ENCODE measurements around the gene SLC7A1.

The SLC7A1 gene

DNA sequence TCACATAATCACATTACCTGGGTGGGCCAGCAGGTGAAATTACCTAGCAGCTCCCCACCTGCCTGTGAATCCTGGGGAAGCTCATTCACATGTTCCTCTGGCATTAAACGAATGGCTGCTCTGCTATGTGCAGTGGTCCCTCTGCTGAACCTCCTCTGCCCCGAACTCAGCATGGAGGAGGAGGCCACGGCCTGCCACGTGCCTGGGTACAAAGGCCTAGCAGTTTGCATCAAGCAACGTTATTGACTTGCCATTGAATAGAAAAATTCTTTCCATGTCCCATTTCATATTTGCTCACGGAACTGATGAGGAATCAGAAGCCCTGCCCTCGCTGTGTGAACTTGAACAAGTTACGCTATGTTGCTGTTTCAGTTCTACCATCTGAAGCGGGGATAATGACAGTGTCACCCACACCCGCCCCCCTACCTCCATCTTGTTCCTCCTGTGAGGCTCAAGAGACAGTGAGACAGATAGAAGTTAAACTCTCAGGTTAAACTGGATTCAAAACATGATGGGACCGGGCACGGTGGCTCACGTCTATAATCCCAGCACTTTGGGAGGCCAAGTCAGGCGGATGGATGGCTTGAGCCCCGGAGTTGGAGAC, 25.3 kb downstream of the SLC7A1 start:
- Histone ChIP-seq H3K36me3 (ENCODE audit: control insufficient read depth in 1 of 2, insufficient read depth in 2 of 2, low read length in 2 of 2) (no peaks in the 10 kb centered on the region), H3K27ac (ENCODE audit: low read length) (no peak overlapping the region), H3K27me3 (ENCODE audit: low read depth, low read length) (no peaks in the 10 kb centered on the region), H3K4me3 (ENCODE audit: low read depth in 1 of 2, low read length in 2 of 2) (no peak overlapping the region), H3K9me3 (ENCODE audit: control insufficient read depth in 1 of 2, low read length in 2 of 2) (no peaks in the 10 kb centered on the region), H3K4me1 (ENCODE audit: control insufficient read depth in 1 of 2, insufficient read depth in 2 of 2, low read length in 2 of 2) (peaks cover 0 to 11% of the 10 kb centered on the region in 2 donors)

GRCh38 chr13:29569253-29570050, 26.0 kb downstream of the SLC7A1 start:
- no peak overlapping the region for H3K27ac ChIP-seq (ENCODE audit: low read length)
- no peaks in the 10 kb centered on the region for H3K36me3 ChIP-seq (ENCODE audit: control insufficient read depth in 1 of 2, insufficient read depth in 2 of 2, low read length in 2 of 2)
- H3K4me1 ChIP-seq (ENCODE audit: control insufficient read depth in 1 of 2, insufficient read depth in 2 of 2, low read length in 2 of 2): peaks cover 0 to 10% of the 10 kb centered on the region in 2 donors
- H3K4me3 ChIP-seq (ENCODE audit: low read depth in 1 of 2, low read length in 2 of 2): no peak overlapping the region
- H3K27me3 ChIP-seq (ENCODE audit: low read depth, low read length): no peaks in the 10 kb centered on the region
- no peaks in the 10 kb centered on the region for H3K9me3 ChIP-seq (ENCODE audit: control insufficient read depth in 1 of 2, low read length in 2 of 2)

DNA sequence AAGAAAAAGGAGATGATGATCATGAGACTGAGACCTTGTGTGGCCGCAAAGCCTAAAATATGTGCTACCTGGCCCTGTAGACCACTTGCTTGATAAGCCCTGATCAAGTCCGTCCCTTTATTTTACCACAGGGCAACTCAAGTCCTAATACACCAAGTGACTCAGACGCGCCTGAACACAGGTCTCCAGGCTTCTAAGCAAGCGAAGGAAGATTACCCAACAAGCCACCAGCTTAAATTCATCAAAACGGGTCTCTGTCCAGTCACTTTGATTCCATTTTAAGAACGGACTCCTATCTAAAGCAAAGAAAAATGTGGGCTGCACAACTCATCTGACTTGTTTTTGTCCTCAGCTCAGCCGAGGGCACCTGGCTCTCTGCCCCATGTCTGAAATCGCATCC, 26.8 kb downstream of the SLC7A1 start:
- no peaks in the 10 kb centered on the region for H3K9me3 ChIP-seq (ENCODE audit: control insufficient read depth in 1 of 2, low read length in 2 of 2)
- H3K27me3 ChIP-seq (ENCODE audit: low read depth, low read length): no peaks in the 10 kb centered on the region
- H3K36me3 ChIP-seq (ENCODE audit: control insufficient read depth in 1 of 2, insufficient read depth in 2 of 2, low read length in 2 of 2): no peaks in the 10 kb centered on the region
- no peak overlapping the region for H3K27ac ChIP-seq (ENCODE audit: low read length)
- no peak overlapping the region for H3K4me3 ChIP-seq (ENCODE audit: low read depth in 1 of 2, low read length in 2 of 2)
- peaks cover 0 to 8% of the 10 kb centered on the region in 2 donors for H3K4me1 ChIP-seq (ENCODE audit: control insufficient read depth in 1 of 2, insufficient read depth in 2 of 2, low read length in 2 of 2)

GRCh38 chr13:29567411-29567810, 28.1 kb downstream of the SLC7A1 start:
- no peak overlapping the region for H3K4me3 ChIP-seq (ENCODE audit: low read depth in 1 of 2, low read length in 2 of 2)
- H3K36me3 ChIP-seq (ENCODE audit: control insufficient read depth in 1 of 2, insufficient read depth in 2 of 2, low read length in 2 of 2): no peaks in the 10 kb centered on the region
- H3K27me3 ChIP-seq (ENCODE audit: low read depth, low read length): no peaks in the 10 kb centered on the region
- no peaks in the 10 kb centered on the region for H3K4me1 ChIP-seq (ENCODE audit: control insufficient read depth in 1 of 2, insufficient read depth in 2 of 2, low read length in 2 of 2)
- no peaks in the 10 kb centered on the region for H3K9me3 ChIP-seq (ENCODE audit: control insufficient read depth in 1 of 2, low read length in 2 of 2)
- no peak overlapping the region for H3K27ac ChIP-seq (ENCODE audit: low read length)

- no peaks in the 10 kb centered on the region for H3K27me3 ChIP-seq (ENCODE audit: low read depth, low read length)
- H3K4me1 ChIP-seq (ENCODE audit: control insufficient read depth in 1 of 2, insufficient read depth in 2 of 2, low read length in 2 of 2): no peaks in the 10 kb centered on the region
- no peaks in the 10 kb centered on the region for H3K36me3 ChIP-seq (ENCODE audit: control insufficient read depth in 1 of 2, insufficient read depth in 2 of 2, low read length in 2 of 2)
- H3K4me3 ChIP-seq (ENCODE audit: low read depth in 1 of 2, low read length in 2 of 2): no peak overlapping the region
- no peaks in the 10 kb centered on the region for H3K9me3 ChIP-seq (ENCODE audit: control insufficient read depth in 1 of 2, low read length in 2 of 2)
- H3K27ac ChIP-seq (ENCODE audit: low read length): no peak overlapping the region
Measured at GRCh38 chr13:29566206-29566605, 29.3 kb downstream of the SLC7A1 start.

DNA sequence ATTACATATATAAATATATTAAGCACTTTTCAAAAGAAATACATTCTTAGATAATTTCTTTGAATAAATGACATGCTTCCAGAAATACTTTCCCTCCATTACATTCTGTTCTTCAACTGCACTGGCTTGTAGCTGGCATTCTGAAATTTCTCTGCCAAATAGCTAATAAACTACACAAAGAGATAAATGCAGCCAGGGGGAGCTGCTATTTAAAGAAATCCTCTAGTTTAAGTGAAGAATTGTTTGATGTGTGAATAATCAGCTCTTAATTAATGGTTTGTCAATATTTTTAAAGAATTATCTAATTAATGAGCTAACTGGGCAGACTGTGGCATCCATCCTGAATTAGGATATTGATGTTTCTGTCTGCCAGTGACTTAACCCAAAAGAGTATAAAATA, 30.7 kb downstream of the SLC7A1 start:
- Histone ChIP-seq H3K27ac (ENCODE audit: low read length) (no peak overlapping the region), H3K27me3 (ENCODE audit: low read depth, low read length) (no peaks in the 10 kb centered on the region), H3K36me3 (ENCODE audit: control insufficient read depth in 1 of 2, insufficient read depth in 2 of 2, low read length in 2 of 2) (no peaks in the 10 kb centered on the region), H3K9me3 (ENCODE audit: control insufficient read depth in 1 of 2, low read length in 2 of 2) (no peaks in the 10 kb centered on the region), H3K4me1 (ENCODE audit: control insufficient read depth in 1 of 2, insufficient read depth in 2 of 2, low read length in 2 of 2) (no peaks in the 10 kb centered on the region), H3K4me3 (ENCODE audit: low read depth in 1 of 2, low read length in 2 of 2) (no peak overlapping the region)

DNA sequence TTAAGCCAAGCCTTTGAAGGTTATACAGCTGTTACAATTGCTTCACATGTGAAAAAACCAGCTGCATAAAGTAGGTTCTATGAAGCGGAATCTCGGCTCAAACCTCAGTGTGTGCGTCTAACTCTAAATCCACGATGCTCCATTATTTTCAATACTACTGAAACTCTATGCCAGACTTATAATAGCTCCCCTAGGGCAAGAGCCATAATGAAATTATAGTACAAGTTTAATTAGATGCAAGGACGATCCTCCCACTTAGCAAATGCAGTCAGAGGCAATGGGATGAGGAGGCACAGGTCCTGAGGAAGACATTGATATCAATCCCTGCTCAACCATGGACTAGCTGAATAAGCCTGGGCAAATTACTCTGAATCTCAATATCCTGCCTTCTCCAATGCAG, 31.1 kb downstream of the SLC7A1 start:
- H3K4me1 ChIP-seq (ENCODE audit: control insufficient read depth in 1 of 2, insufficient read depth in 2 of 2, low read length in 2 of 2): no peaks in the 10 kb centered on the region
- no peaks in the 10 kb centered on the region for H3K36me3 ChIP-seq (ENCODE audit: control insufficient read depth in 1 of 2, insufficient read depth in 2 of 2, low read length in 2 of 2)
- H3K27ac ChIP-seq (ENCODE audit: low read length): no peak overlapping the region
- no peaks in the 10 kb centered on the region for H3K27me3 ChIP-seq (ENCODE audit: low read depth, low read length)
- H3K4me3 ChIP-seq (ENCODE audit: low read depth in 1 of 2, low read length in 2 of 2): no peak overlapping the region
- H3K9me3 ChIP-seq (ENCODE audit: control insufficient read depth in 1 of 2, low read length in 2 of 2): no peaks in the 10 kb centered on the region

GRCh38 chr13:29563941-29564340, 31.5 kb downstream of the SLC7A1 start:
- Histone ChIP-seq H3K9me3 (ENCODE audit: control insufficient read depth in 1 of 2, low read length in 2 of 2) (no peaks in the 10 kb centered on the region), H3K4me1 (ENCODE audit: control insufficient read depth in 1 of 2, insufficient read depth in 2 of 2, low read length in 2 of 2) (no peaks in the 10 kb centered on the region), H3K27me3 (ENCODE audit: low read depth, low read length) (no peaks in the 10 kb centered on the region), H3K36me3 (ENCODE audit: control insufficient read depth in 1 of 2, insufficient read depth in 2 of 2, low read length in 2 of 2) (no peaks in the 10 kb centered on the region), H3K27ac (ENCODE audit: low read length) (no peak overlapping the region), H3K4me3 (ENCODE audit: low read depth in 1 of 2, low read length in 2 of 2) (no peak overlapping the region)

DNA sequence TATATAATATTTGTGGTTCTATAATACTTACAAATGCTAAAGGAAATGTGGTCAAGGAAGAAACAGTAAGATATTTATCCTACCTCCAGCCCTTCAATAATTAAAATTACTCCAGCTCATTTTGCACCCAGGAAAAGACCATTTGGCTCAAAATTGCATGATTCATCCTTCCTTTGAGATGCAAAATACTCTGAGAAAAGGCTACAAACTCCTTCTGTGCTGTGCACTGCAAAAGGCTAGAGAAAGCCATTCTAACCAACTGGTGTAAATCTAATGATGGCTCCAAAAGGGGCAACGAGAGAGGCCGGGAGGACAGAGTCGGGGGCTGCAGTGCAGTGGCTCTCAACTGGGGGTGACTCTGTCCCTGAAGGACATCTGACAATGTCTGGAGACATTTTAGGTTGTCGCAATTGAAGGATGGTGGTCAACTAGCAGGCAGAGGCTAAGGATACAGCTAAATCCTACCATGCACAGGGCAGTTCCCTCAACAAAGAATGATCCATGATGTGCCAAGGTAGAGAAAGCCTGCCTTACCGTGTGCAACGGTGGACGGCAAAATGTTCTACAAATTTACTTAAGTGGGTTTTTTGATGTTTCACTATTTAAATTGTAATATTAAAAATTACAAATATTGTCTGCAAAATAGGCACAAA, 32.6 kb downstream of the SLC7A1 start:
- Histone ChIP-seq H3K27me3 (ENCODE audit: low read depth, low read length) (no peaks in the 10 kb centered on the region), H3K36me3 (ENCODE audit: control insufficient read depth in 1 of 2, insufficient read depth in 2 of 2, low read length in 2 of 2) (no peaks in the 10 kb centered on the region), H3K4me3 (ENCODE audit: low read depth in 1 of 2, low read length in 2 of 2) (no peak overlapping the region), H3K27ac (ENCODE audit: low read length) (no peak overlapping the region), H3K4me1 (ENCODE audit: control insufficient read depth in 1 of 2, insufficient read depth in 2 of 2, low read length in 2 of 2) (no peaks in the 10 kb centered on the region), H3K9me3 (ENCODE audit: control insufficient read depth in 1 of 2, low read length in 2 of 2) (no peaks in the 10 kb centered on the region)

DNA sequence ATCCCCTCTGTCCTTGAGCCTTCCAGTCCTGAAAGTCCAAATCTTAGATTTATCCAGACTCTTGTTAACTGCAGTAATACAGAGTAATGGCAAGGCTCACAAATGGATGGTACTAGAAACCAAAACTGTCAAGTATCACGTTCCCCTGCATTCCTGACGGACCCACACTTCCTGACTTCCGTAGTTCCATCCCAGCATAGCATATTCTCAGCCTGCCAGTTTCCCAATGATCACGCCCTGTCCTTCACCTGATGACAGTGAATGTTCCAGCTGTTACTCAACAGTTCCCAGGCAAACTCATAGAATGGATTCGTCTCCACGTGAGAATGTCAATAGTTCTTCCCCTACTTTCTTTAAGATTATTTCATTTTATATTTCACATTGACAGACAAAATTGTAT, 33.6 kb downstream of the SLC7A1 start:
- H3K4me3 ChIP-seq (ENCODE audit: low read depth in 1 of 2, low read length in 2 of 2): no peak overlapping the region
- H3K9me3 ChIP-seq (ENCODE audit: control insufficient read depth in 1 of 2, low read length in 2 of 2): no peaks in the 10 kb centered on the region
- no peaks in the 10 kb centered on the region for H3K27me3 ChIP-seq (ENCODE audit: low read depth, low read length)
- no peaks in the 10 kb centered on the region for H3K4me1 ChIP-seq (ENCODE audit: control insufficient read depth in 1 of 2, insufficient read depth in 2 of 2, low read length in 2 of 2)
- H3K36me3 ChIP-seq (ENCODE audit: control insufficient read depth in 1 of 2, insufficient read depth in 2 of 2, low read length in 2 of 2): no peaks in the 10 kb centered on the region
- H3K27ac ChIP-seq (ENCODE audit: low read length): no peak overlapping the region

- Histone ChIP-seq H3K36me3 (ENCODE audit: control insufficient read depth in 1 of 2, insufficient read depth in 2 of 2, low read length in 2 of 2) (peaks cover 4 to 9% of the 10 kb centered on the region in 2 donors), H3K9me3 (ENCODE audit: control insufficient read depth in 1 of 2, low read length in 2 of 2) (no peaks in the 10 kb centered on the region), H3K27me3 (ENCODE audit: low read depth, low read length) (no peaks in the 10 kb centered on the region), H3K4me1 (ENCODE audit: control insufficient read depth in 1 of 2, insufficient read depth in 2 of 2, low read length in 2 of 2) (no peaks in the 10 kb centered on the region), H3K27ac (ENCODE audit: low read length) (no peak overlapping the region), H3K4me3 (ENCODE audit: low read depth in 1 of 2, low read length in 2 of 2) (no peak overlapping the region)
Measured at GRCh38 chr13:29556742-29557141, 38.7 kb downstream of the SLC7A1 start.

Measured in muscle layer of duodenum (tissue), 2 donors.